ENCODE measurements around the gene CACNA1C. TPM values are rescaled to one million over a fixed set of nuclear protein-coding genes. Genes with fewer than 3 reads are reported as not detected.

CACNA1C gene
- polyA plus RNA-seq, 1 of the 3 experiments (the other 2 are of a cell fraction) = 1.5 TPM

- TF ChIP-seq ZBTB33 (IDR thresholded peaks at IDR 0.05; ENCODE audit: borderline replicate concordance, low read depth) (no peak), POLR2AphosphoS5 (IDR thresholded peaks at IDR 0.05; ENCODE audit: low read depth, low read length) (no peak), EP300 (IDR thresholded peaks at IDR 0.05; ENCODE audit: borderline replicate concordance in 1 of 2, low read depth in 1 of 2, low read length in 1 of 2) (no peak), RAD21 (IDR thresholded peaks at IDR 0.05; ENCODE audit: low read length) (no peak)
Observed at GRCh38 chr12:2402073-2402579, 349.3 kb downstream of the CACNA1C start (continued).

GRCh38 chr12:2403221-2403976, 350.6 kb downstream of the CACNA1C start:
- no peak overlapping the region for H3K4me2 ChIP-seq
- ChIA-PET CTCF (interaction anchor here (5.1 kb wide), 1 partner anchor 10 kb away, joined by 31 read pairs; no protein-coding TSS in a partner anchor), POLR2A (interaction anchor here (0.5 kb wide), 1 partner anchor 393 kb away, joined by 3 read pairs; no protein-coding TSS in a partner anchor)
- no peak for DNase-seq
- no peaks in the 10 kb centered on the region for H4K20me1 ChIP-seq (ENCODE audit: insufficient read depth)
- no peaks in the 10 kb centered on the region for H3K9me2 ChIP-seq
- peaks cover 0 to 9% of the 10 kb centered on the region in 2 experiments; a peak in 1 of 4 replicates for H3K4me1 ChIP-seq (ENCODE audit: control insufficient read depth in 1 of 2, insufficient read depth in 2 of 2, low read depth in 1 of 2, low read length in 1 of 2)
- H3K9me3 ChIP-seq = no peaks in the 10 kb centered on the region
- no peaks in the 10 kb centered on the region for H3K36me3 ChIP-seq (replicated peaks in 1 of 2; ENCODE audit: control insufficient read depth in 1 of 2, insufficient read depth in 2 of 2, low read length in 1 of 2)
- no peaks in the 10 kb centered on the region for H3F3A ChIP-seq (replicated peaks; ENCODE audit: insufficient read depth)
- H3K27me3 ChIP-seq (ENCODE audit: insufficient read depth) = no peaks in the 10 kb centered on the region; the same call in 1 of the 2 replicates
- H3K79me2 ChIP-seq (ENCODE audit: insufficient read depth) = no peaks in the 10 kb centered on the region
- H3K4me3 ChIP-seq (ENCODE audit: low read depth in 2 of 2, low read length in 1 of 2) = no peak overlapping the region
- 74% methylated on average over 10 of the region's 14 CpGs for WGBS (ENCODE audit: low lambda C conversion rate)
- H3K27ac ChIP-seq (ENCODE audit: low read depth in 2 of 2, low read length in 1 of 2) = no peak overlapping the region
- no peak overlapping the region for H2AFZ ChIP-seq (ENCODE audit: low read depth)
- no peak overlapping the region for H3K9ac ChIP-seq
- no peak for TF ChIP-seq JUND (IDR thresholded peaks at IDR 0.05)
- no peak for TF ChIP-seq USF2 (IDR thresholded peaks at IDR 0.05; ENCODE audit: borderline replicate concordance, low read depth, low read length)
- TF ChIP-seq POLR2AphosphoS5 (IDR thresholded peaks at IDR 0.05; ENCODE audit: low read depth, low read length) = no peak
- no peak for TF ChIP-seq IRF3 (IDR thresholded peaks at IDR 0.05; ENCODE audit: low read depth, low read length)
- TF ChIP-seq REST (IDR thresholded peaks at IDR 0.05; ENCODE audit: low read depth, low read length) = no peak
- no peak for TF ChIP-seq ZBTB33 (IDR thresholded peaks at IDR 0.05; ENCODE audit: borderline replicate concordance, low read depth)
- no peak for TF ChIP-seq CHD2 (IDR thresholded peaks at IDR 0.05; ENCODE audit: low read length, partially characterized antibody)
- no peak for TF ChIP-seq PBX3 (IDR thresholded peaks at IDR 0.05)
- TF ChIP-seq TCF12 (IDR thresholded peaks at IDR 0.05) = no peak
- no peak for TF ChIP-seq MXI1 (IDR thresholded peaks at IDR 0.05; ENCODE audit: low read depth, low read length)
- TF ChIP-seq GATA2 (CRISPR knock-in tag; IDR thresholded peaks at IDR 0.05) = no peak
- TF ChIP-seq FOXM1 (IDR thresholded peaks at IDR 0.05; ENCODE audit: low read depth) = no peak
- TF ChIP-seq TAF1 (IDR thresholded peaks at IDR 0.05; ENCODE audit: borderline replicate concordance, low read depth, low read length) = no peak
